Subcutaneous adipose tissue (tissue), 4 donors: Measurements from ENCODE around the gene PYROXD2. TPM values are rescaled to one million over a fixed set of nuclear protein-coding genes. Genes with fewer than 3 reads are reported as not detected.

Source experiments
- CTCF ChIP-seq: fragments of 450-650 bp; IDR thresholded peaks from one replicate; pipeline ENCODE4 v1.5.1; 2016; ENCODE audit warnings: low read depth, mild to moderate bottlenecking, control low read depth, antibody characterized with exemption, moderate library complexity
- total RNA-seq, 4 donors: library from RNA; depleted of rRNA; stranded (reverse); fragments of >200 nt; gene quantifications; one replicate each; pipeline ENCODE4 v1.1.0, GENCODE V29; 2016

Gene PYROXD2
- total RNA-seq, 4 donors from 2014 or later: 11.2 to 23.6 (median 16.0) TPM

DNA sequence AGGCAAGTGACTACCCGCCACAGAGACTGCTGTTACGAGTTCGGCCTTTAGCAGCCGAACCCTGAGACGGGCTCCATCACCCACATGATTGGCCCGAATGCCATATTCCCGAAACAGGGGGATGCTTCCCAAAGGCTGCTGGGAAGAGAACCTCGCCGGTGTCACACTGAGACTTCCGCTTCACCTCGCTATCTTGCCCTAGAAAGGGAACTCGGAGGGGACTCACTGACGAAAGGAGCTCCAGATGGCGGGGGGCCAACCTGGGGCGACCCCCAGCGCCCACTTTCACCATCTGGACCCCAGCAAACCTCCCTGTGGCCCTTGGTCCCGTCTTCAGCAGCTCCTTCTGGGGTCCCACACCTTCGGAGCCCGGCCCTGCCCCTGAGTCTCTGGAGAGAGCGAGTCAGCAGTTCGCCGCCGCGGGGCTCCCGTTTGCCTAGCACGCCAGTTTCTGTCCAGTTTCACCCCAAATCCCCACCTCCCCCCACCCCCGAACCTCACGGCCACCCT is 31.2 kb upstream of the PYROXD2 start:
- no peak for TF ChIP-seq CTCF

DNA sequence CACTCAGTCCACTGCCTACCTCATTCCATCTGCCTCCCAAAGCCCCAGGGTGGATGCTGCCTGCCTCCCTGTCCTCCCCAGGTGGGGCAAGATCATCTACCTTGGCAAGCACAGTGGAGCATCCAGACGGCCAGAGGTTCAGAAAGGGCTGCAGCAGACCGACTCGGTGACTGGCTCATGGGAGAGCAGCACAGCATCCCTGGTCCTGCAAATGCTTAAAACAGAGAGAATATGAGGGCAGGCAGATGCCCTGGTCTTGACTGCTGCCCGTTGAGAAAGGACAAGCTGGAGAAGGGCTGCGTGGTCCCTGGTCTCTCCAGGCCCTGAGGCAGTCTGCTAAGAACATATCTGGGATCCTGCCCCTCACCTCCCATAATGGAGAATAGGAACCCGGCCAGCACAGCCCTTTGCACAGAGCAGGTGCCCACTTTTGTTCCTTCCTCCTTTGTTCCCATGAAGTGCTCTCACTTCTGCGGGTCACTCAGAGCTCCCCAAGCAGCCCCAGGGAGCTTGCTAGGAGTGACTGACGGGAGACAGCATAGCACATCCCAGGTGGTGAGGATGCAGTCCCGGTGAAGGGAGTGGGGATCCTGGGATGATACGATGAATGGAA is 30.3 kb upstream of the PYROXD2 start:
- TF ChIP-seq CTCF: no peak

GRCh38 chr10:98444314-98445006 is 29.5 kb upstream of the PYROXD2 start:
- TF ChIP-seq CTCF: no peak

- no peak for TF ChIP-seq CTCF
These were observed 23.7 kb upstream of the PYROXD2 start for GRCh38 chr10:98438715-98439114.

GRCh38 chr10:98436704-98437103 is 21.7 kb upstream of the PYROXD2 start:
- TF ChIP-seq CTCF: no peak

GRCh38 chr10:98435178-98435577 is 20.2 kb upstream of the PYROXD2 start:
- TF ChIP-seq CTCF: no peak

GRCh38 chr10:98433881-98434732 is 19.1 kb upstream of the PYROXD2 start:
- TF ChIP-seq CTCF: no peak
